ENCODE measurements around the gene ENDOV.
A peak's percentile ranks its signal among the peaks of the same experiment; 100 is the strongest.

Gene ENDOV

GRCh38 chr17:80449930-80450576 is 35.1 kb downstream of the ENDOV start:
- DNase-seq (ENCODE audit: low spot score): no peak

GRCh38 chr17:80451104-80451775 is 36.3 kb downstream of the ENDOV start:
- no peak for DNase-seq (ENCODE audit: low spot score)

- no peak for DNase-seq (ENCODE audit: low spot score)
Observed at GRCh38 chr17:80452173-80452915, 37.4 kb downstream of the ENDOV start.

GRCh38 chr17:80453126-80453997 is 38.4 kb downstream of the ENDOV start:
- DNase-seq (ENCODE audit: low spot score): no peak

GRCh38 chr17:80453998-80454556 is 39.1 kb downstream of the ENDOV start:
- DNase-seq (ENCODE audit: low spot score): no peak

GRCh38 chr17:80454557-80455335 is 39.8 kb downstream of the ENDOV start:
- peak; percentile 96 for DNase-seq (ENCODE audit: low spot score)

GRCh38 chr17:80455336-80455710 is 40.4 kb downstream of the ENDOV start:
- peak; percentile 65 for DNase-seq (ENCODE audit: low spot score)

- peak; percentile 29 for DNase-seq (ENCODE audit: low spot score)
Observed at GRCh38 chr17:80455784-80456183, 40.8 kb downstream of the ENDOV start.

- DNase-seq (ENCODE audit: low spot score): no peak
Observed at GRCh38 chr17:80456465-80457235, 41.7 kb downstream of the ENDOV start.

- peak; percentile 59 for DNase-seq (ENCODE audit: low spot score)
Observed at GRCh38 chr17:80457236-80457856, 42.4 kb downstream of the ENDOV start.

- no peak for DNase-seq (ENCODE audit: low spot score)
Observed at GRCh38 chr17:80458016-80458415, 43.0 kb downstream of the ENDOV start.

GRCh38 chr17:80459234-80459633 is 44.3 kb downstream of the ENDOV start:
- DNase-seq (ENCODE audit: low spot score): no peak

- DNase-seq (ENCODE audit: low spot score): no peak
Observed at GRCh38 chr17:80460429-80460834, 45.5 kb downstream of the ENDOV start.

GRCh38 chr17:80461528-80462160 is 46.7 kb downstream of the ENDOV start:
- no peak for DNase-seq (ENCODE audit: low spot score)

GRCh38 chr17:80463784-80464400 is 48.9 kb downstream of the ENDOV start:
- no peak for DNase-seq (ENCODE audit: low spot score)

GRCh38 chr17:80464486-80464885 is 49.5 kb downstream of the ENDOV start:
- no peak for DNase-seq (ENCODE audit: low spot score)

GRCh38 chr17:80465327-80465974 is 50.5 kb downstream of the ENDOV start:
- no peak for DNase-seq (ENCODE audit: low spot score)

- no peak for DNase-seq (ENCODE audit: low spot score)
Observed at GRCh38 chr17:80466188-80466705, 51.3 kb downstream of the ENDOV start.

All from SW480 (cell line).